ENCODE measurements around the gene BTN1A1.

The BTN1A1 gene

GRCh38 chr6:26475823-26476729, 24.0 kb upstream of the BTN1A1 start:
- ATAC-seq (no peak), DNase-seq (no peak)

- DNase-seq (no peak), ATAC-seq (no peak)
Observed at GRCh38 chr6:26476896-26477295, 23.2 kb upstream of the BTN1A1 start.

DNA sequence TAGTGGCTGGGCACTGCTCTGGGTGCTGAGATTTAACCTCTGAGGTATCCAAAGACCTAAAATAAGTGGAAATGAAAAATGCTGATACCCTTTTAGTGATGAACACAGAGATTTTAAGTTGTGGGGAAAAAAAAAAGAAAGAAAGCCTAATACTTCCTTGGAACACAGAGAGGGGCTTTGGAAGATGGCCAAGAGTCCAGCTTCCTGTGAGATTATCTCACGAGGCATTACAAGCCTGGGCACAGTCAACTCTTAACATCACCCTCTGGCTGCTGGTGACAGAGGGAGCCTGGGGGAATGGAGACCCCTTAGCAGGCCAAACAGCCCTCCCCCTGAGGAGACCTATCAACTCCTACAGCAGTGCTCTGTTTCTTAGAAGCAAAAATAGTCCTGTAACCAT, 22.7 kb upstream of the BTN1A1 start:
- no peak for ATAC-seq
- no peak for DNase-seq

GRCh38 chr6:26478100-26478984, 21.8 kb upstream of the BTN1A1 start:
- DNase-seq, result no peak
- no peak for ATAC-seq

DNA sequence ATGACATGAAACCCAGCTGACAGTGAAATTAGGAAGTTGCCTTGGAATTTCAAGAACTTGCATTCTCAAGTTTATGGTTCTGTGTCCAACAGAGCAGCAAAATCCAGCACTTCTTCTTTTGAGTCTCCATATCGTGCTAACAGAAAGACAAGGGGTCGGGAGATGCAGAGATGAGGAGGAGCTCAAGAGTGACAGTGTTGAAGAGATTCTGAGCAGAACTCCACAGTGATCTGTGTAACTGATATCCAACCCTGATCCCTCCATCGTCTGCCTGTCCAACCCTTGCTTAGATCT, 21.2 kb upstream of the BTN1A1 start:
- DNase-seq (no peak), ATAC-seq (no peak)

GRCh38 chr6:26482338-26482737, 17.8 kb upstream of the BTN1A1 start:
- ATAC-seq, result no peak
- no peak for DNase-seq

- ATAC-seq, result no peak
- no peak for DNase-seq
Observed at GRCh38 chr6:26483727-26484126, 16.4 kb upstream of the BTN1A1 start.

DNA sequence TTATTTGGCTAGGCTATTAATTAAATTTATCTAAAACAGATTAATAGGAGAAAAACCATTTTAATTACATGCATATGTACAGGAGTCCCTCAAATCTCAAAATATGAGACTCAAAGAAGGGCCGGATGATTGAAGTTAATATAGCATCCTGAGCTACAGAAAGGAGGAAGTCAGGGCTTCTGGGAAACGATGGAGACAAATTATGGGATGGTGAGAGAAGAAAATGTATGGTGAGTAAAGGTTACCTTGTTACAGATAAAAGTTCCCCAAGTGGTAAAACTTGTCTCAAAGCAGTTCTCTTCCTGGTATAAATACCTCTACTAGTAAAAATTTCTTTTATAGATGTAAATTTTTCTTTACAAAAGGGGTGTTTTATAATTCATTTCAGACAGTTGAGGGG, 15.9 kb upstream of the BTN1A1 start:
- no peak for ATAC-seq
- DNase-seq, result no peak

GRCh38 chr6:26485112-26485780, 14.9 kb upstream of the BTN1A1 start:
- ATAC-seq, result no peak

GRCh38 chr6:26486358-26486757, 13.7 kb upstream of the BTN1A1 start:
- ATAC-seq (no peak), DNase-seq (no peak)

More at GRCh38 chr6:26485112-26485780, 14.9 kb upstream of the BTN1A1 start:
- DNase-seq, result no peak

DNA sequence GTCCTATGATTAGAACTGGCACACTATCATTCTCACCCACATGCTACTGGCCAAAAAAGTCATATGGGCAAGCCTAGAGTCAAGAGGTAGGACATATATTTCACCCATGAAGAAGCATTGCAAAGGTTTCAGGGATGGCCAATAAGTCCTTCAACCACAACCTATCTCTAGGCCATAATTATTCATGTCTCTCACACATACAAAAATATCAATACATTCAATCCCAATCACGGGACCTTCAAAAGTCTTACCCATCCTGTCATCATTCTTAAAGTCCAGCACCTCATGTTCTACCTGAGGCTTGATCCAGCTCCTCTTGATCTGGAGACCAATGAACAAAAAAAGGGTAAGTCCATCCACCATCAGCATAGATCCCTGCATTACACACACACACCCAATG, 12.6 kb upstream of the BTN1A1 start:
- DNase-seq (no peak), ATAC-seq (no peak)

DNA sequence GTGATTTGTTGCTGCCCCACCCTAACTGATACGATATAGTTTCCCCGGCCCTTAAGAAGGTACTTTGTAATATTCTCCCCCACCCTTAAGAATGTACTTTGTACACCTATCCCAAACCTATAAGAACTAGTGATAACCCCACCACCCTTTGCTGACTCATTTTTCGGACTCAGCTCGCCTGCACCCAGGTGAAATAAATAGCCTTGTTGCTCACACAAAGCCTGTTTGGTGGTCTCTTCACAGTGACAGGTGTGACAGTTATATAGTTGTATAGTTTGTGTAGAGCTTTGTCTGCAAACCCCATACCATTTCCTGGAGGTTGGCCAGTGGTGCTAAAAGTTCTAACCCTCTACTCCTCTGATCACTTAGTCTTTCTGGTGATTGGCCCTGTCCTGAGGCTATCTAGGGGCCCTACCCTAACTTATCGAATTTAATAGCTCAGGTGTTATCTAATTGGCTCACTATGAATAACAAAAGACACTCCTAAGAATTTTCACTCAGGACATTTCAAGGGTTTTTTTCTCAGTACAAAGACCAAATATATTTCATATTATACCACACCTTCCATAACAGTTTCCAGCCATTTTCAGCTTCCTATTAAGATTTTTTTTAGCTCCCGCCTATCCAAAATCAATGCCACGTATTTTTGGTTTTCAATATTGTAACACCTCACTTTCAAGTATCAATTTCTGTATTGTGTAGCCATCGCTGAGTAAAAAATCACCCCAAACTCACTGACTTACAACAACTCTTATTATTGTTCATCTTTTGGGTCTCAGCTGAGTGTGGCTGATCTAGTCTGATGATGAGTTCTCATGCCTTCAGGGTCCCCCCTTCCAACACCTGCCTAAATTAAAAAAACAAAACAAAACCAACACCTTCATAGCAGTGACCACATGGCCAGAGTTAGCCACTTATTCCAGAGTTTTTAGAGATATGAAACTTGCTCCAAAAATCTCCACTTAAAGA, 9.8 kb upstream of the BTN1A1 start:
- ATAC-seq (no peak), DNase-seq (no peak)

DNA sequence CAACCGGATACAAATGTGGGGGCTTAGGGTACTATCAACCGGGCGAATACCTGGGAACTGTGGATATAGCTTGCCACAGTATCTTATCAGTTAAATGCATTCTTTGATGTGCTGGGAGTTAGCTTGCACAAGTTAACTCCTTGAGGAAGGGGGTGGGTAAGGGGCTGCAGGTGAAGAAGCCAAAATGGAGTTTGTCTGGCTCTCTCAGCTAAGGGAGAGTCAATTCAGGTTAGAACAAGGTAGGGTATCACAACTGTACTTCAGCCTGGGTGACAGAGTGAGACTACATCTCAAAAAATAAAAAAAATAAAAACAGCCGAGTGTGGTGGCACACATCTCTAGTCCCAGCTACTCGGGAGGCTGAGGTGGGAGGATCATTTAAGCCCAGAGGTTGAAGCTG, 8.5 kb upstream of the BTN1A1 start:
- ATAC-seq (no peak), DNase-seq (no peak)

- ATAC-seq (peak; percentile 46), DNase-seq (no peak)
Observed at GRCh38 chr6:26493258-26493657, 6.8 kb upstream of the BTN1A1 start.

GRCh38 chr6:26494117-26494516, 6.0 kb upstream of the BTN1A1 start:
- ATAC-seq, result no peak
- no peak for DNase-seq

DNA sequence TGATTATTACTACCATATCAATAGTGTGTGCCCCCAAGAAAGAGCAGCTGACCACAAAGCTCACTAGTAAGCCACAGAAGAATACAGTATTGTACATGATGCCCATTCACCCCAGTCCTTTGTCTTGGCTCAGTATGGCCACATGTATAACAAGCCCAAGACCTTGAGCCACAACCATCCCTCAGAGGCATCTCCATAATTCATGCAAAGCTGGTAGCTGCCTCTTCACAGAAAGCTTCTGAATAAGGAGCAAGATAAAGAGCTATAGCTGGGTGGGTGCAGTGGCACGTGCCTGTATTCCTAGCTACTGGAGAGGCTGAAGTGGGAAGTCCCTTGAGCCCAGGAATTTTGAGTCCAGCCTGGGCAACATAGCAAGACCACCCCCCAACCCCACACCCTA, 4.8 kb upstream of the BTN1A1 start:
- DNase-seq, result no peak
- ATAC-seq, result no peak

DNA sequence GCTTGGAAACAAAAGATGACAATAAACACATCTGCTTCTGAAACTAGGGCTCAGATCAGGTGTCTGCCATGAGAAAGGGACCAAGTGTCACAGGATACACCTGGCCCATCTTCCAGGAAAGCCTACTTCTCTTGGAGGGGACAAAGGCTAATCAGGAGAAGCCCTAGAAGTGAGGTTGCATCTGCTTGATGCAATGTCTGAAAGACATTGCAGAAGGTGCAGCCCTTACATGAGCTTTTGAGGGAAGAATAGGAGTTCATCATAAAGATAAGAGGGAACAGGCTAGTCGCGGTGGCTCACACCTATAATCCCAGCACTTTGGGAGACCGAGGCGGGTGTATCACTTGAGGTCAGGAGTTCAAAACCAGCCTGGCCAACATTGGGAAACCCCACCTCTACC, 2.5 kb upstream of the BTN1A1 start:
- ATAC-seq (no peak), DNase-seq (no peak)

DNA sequence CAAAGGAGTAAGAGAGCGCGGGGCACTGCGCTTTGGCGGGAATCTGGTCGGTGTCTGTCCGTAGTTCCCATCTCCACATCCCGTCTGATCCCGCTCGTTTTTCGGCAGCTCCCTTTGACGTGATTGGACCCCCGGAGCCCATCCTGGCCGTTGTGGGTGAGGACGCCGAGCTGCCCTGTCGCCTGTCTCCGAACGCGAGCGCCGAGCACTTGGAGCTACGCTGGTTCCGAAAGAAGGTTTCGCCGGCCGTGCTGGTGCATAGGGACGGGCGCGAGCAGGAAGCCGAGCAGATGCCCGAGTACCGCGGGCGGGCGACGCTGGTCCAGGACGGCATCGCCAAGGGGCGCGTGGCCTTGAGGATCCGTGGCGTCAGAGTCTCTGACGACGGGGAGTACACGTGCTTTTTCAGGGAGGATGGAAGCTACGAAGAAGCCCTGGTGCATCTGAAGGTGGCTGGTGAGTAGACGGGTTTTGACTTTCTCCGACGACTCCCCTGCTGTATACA, 1.4 kb downstream of the BTN1A1 start:
- DNase-seq (peak; percentile 45), ATAC-seq (peak; percentile 52)

DNA sequence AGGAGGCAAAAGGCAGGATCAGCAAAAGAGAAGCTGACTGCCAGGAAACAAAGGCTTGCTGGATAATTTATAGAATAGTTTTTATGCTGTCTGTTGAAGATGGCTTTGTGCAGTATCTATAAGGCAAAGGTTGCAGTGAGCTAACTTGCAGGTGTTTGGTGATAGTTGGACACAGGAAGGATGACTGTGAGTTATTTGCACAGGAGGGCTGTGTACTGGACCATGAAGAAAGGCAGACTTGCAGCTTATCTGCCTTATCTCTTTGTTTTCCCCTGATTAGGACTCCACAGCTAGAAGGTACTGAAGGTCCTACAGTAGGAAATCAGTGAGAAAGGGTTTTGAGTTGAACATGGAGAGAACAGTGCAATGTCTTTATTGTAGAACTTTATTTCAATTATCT, 2.1 kb downstream of the BTN1A1 start:
- ATAC-seq, result no peak

DNA sequence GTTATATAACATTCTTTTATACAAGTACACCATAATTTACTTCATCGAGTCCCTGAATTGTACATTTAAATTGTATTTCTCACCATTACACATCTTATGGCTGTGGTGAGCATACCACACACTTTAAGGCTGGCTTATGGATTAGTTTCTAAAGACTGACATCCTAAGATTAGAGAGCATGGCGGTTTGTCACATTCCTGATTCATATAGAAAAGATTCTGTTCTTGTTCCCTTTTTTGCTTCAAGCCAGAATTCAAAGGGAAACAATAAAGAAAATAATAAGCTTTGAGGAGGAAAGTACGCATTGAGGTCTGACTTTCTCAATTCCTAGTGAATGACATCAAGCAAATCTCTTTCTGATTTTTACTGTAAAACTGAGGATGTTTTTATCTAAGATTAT, 2.5 kb downstream of the BTN1A1 start:
- no peak for DNase-seq
- no peak for ATAC-seq

More for the DNA sequence above, 2.1 kb downstream of the BTN1A1 start:
- no peak for DNase-seq

GRCh38 chr6:26507658-26508057, 7.6 kb downstream of the BTN1A1 start:
- no peak for DNase-seq
- ATAC-seq, result no peak

All from stimulated activated naive CD8-positive, alpha-beta T cell treated with anti-CD3 and anti-CD28 coated beads, Interleukin-15, Interleukin-2, amounts not matched to agents 100 U/mL and 50 U/mL, for 24 hours (primary cell).